ENCODE data around the gene RAC2.
"Not testable (repeated sequence)": the region's sequence is repeated elsewhere in the genome, so short reads cannot be mapped to it uniquely, and the experiment has no call there.

RAC2 gene

GRCh38 chr22:37254867-37255233, 10.8 kb upstream of the RAC2 start:
- Histone ChIP-seq H3K4me1 (ENCODE audit: control insufficient read depth, insufficient read depth, low read length, unreplicated experiment) (peaks cover 25% of the 10 kb centered on the region), H3K4me3 (ENCODE audit: low read depth, low read length) (0 out of 2 replicates have a peak overlapping the region, but pooled peaks have one; percentile 33), H3K27me3 (ENCODE audit: insufficient read depth, low read length) (no peaks in the 10 kb centered on the region), H3K79me2 (ENCODE audit: control insufficient read depth, insufficient read depth, low read length, unreplicated experiment) (no peaks in the 10 kb centered on the region), H3K27ac (ENCODE audit: low read depth, low read length) (peak overlapping the region; percentile 74), H3K36me3 (ENCODE audit: insufficient read depth, low read length) (no peaks in the 10 kb centered on the region), H2AFZ (ENCODE audit: low read length, unreplicated experiment) (no peak overlapping the region)

GRCh38 chr22:37254209-37254866, 10.3 kb upstream of the RAC2 start:
- Histone ChIP-seq H3K79me2 (ENCODE audit: control insufficient read depth, insufficient read depth, low read length, unreplicated experiment) (no peaks in the 10 kb centered on the region), H3K36me3 (ENCODE audit: insufficient read depth, low read length) (no peaks in the 10 kb centered on the region), H3K4me3 (ENCODE audit: low read depth, low read length) (0 out of 2 replicates have a peak overlapping the region, but pooled peaks have one; percentile 33), H3K4me1 (ENCODE audit: control insufficient read depth, insufficient read depth, low read length, unreplicated experiment) (peaks cover 25% of the 10 kb centered on the region), H2AFZ (ENCODE audit: low read length, unreplicated experiment) (no peak overlapping the region), H3K27ac (ENCODE audit: low read depth, low read length) (peak overlapping the region; percentile 74), H3K27me3 (ENCODE audit: insufficient read depth, low read length) (no peaks in the 10 kb centered on the region)

- Histone ChIP-seq H3K4me3 (ENCODE audit: low read depth, low read length) (no peak overlapping the region), H3K79me2 (ENCODE audit: control insufficient read depth, insufficient read depth, low read length, unreplicated experiment) (no peaks in the 10 kb centered on the region), H3K27me3 (ENCODE audit: insufficient read depth, low read length) (no peaks in the 10 kb centered on the region), H3K36me3 (ENCODE audit: insufficient read depth, low read length) (no peaks in the 10 kb centered on the region), H3K4me1 (ENCODE audit: control insufficient read depth, insufficient read depth, low read length, unreplicated experiment) (peaks cover 25% of the 10 kb centered on the region), H3K27ac (ENCODE audit: low read depth, low read length) (no peak overlapping the region), H2AFZ (ENCODE audit: low read length, unreplicated experiment) (no peak overlapping the region)
These were observed 9.1 kb upstream of the RAC2 start for GRCh38 chr22:37253126-37253660.

GRCh38 chr22:37251836-37252235, 7.8 kb upstream of the RAC2 start:
- not testable (repeated sequence) for H3K4me3 ChIP-seq (ENCODE audit: low read depth, low read length); H2AFZ ChIP-seq (ENCODE audit: low read length, unreplicated experiment); H3K27me3 ChIP-seq (ENCODE audit: insufficient read depth, low read length); H3K27ac ChIP-seq (ENCODE audit: low read depth, low read length); H3K36me3 ChIP-seq (ENCODE audit: insufficient read depth, low read length); H3K79me2 ChIP-seq (ENCODE audit: control insufficient read depth, insufficient read depth, low read length, unreplicated experiment)
- H3K4me1 ChIP-seq (ENCODE audit: control insufficient read depth, insufficient read depth, low read length, unreplicated experiment), result peaks cover 21% of the 10 kb centered on the region

GRCh38 chr22:37249986-37250385, 5.9 kb upstream of the RAC2 start:
- Histone ChIP-seq H3K27me3 (ENCODE audit: insufficient read depth, low read length) (no peaks in the 10 kb centered on the region), H3K36me3 (ENCODE audit: insufficient read depth, low read length) (no peaks in the 10 kb centered on the region), H2AFZ (ENCODE audit: low read length, unreplicated experiment) (no peak overlapping the region), H3K4me1 (ENCODE audit: control insufficient read depth, insufficient read depth, low read length, unreplicated experiment) (peaks cover 16% of the 10 kb centered on the region), H3K4me3 (ENCODE audit: low read depth, low read length) (no peak overlapping the region), H3K27ac (ENCODE audit: low read depth, low read length) (no peak overlapping the region), H3K79me2 (ENCODE audit: control insufficient read depth, insufficient read depth, low read length, unreplicated experiment) (no peaks in the 10 kb centered on the region)

- no peak overlapping the region for H3K27ac ChIP-seq (ENCODE audit: low read depth, low read length)
- H3K4me3 ChIP-seq (ENCODE audit: low read depth, low read length), result no peak overlapping the region
- peaks cover 10% of the 10 kb centered on the region for H3K4me1 ChIP-seq (ENCODE audit: control insufficient read depth, insufficient read depth, low read length, unreplicated experiment)
- H2AFZ ChIP-seq (ENCODE audit: low read length, unreplicated experiment), result no peak overlapping the region
- no peaks in the 10 kb centered on the region for H3K36me3 ChIP-seq (ENCODE audit: insufficient read depth, low read length)
- peaks cover 8% of the 10 kb centered on the region for H3K79me2 ChIP-seq (ENCODE audit: control insufficient read depth, insufficient read depth, low read length, unreplicated experiment)
- H3K27me3 ChIP-seq (ENCODE audit: insufficient read depth, low read length), result no peaks in the 10 kb centered on the region
These were observed 4.2 kb upstream of the RAC2 start for GRCh38 chr22:37248251-37248650.

GRCh38 chr22:37245740-37246139, 1.7 kb upstream of the RAC2 start:
- peaks cover 22% of the 10 kb centered on the region for H3K4me1 ChIP-seq (ENCODE audit: control insufficient read depth, insufficient read depth, low read length, unreplicated experiment)
- H2AFZ ChIP-seq (ENCODE audit: low read length, unreplicated experiment), result no peak overlapping the region
- peaks cover 24% of the 10 kb centered on the region for H3K79me2 ChIP-seq (ENCODE audit: control insufficient read depth, insufficient read depth, low read length, unreplicated experiment)
- no peaks in the 10 kb centered on the region for H3K36me3 ChIP-seq (ENCODE audit: insufficient read depth, low read length)
- no peaks in the 10 kb centered on the region for H3K27me3 ChIP-seq (ENCODE audit: insufficient read depth, low read length)
- H3K27ac ChIP-seq (ENCODE audit: low read depth, low read length), result no peak overlapping the region
- H3K4me3 ChIP-seq (ENCODE audit: low read depth, low read length), result no peak overlapping the region

GRCh38 chr22:37244922-37245722, 1.1 kb upstream of the RAC2 start:
- Histone ChIP-seq H2AFZ (ENCODE audit: low read length, unreplicated experiment) (no peak overlapping the region), H3K27me3 (ENCODE audit: insufficient read depth, low read length) (no peaks in the 10 kb centered on the region), H3K4me3 (ENCODE audit: low read depth, low read length) (no peak overlapping the region), H3K79me2 (ENCODE audit: control insufficient read depth, insufficient read depth, low read length, unreplicated experiment) (peaks cover 24% of the 10 kb centered on the region), H3K4me1 (ENCODE audit: control insufficient read depth, insufficient read depth, low read length, unreplicated experiment) (peaks cover 22% of the 10 kb centered on the region), H3K27ac (ENCODE audit: low read depth, low read length) (no peak overlapping the region), H3K36me3 (ENCODE audit: insufficient read depth, low read length) (no peaks in the 10 kb centered on the region)

- H3K27me3 ChIP-seq (ENCODE audit: insufficient read depth, low read length), result no peaks in the 10 kb centered on the region
- H3K27ac ChIP-seq (ENCODE audit: low read depth, low read length), result no peak overlapping the region
- peak overlapping the region; percentile 90 for H3K4me3 ChIP-seq (ENCODE audit: low read depth, low read length)
- H3K79me2 ChIP-seq (ENCODE audit: control insufficient read depth, insufficient read depth, low read length, unreplicated experiment), result peaks cover 24% of the 10 kb centered on the region
- H3K4me1 ChIP-seq (ENCODE audit: control insufficient read depth, insufficient read depth, low read length, unreplicated experiment), result peaks cover 22% of the 10 kb centered on the region
- H3K36me3 ChIP-seq (ENCODE audit: insufficient read depth, low read length), result no peaks in the 10 kb centered on the region
- H2AFZ ChIP-seq (ENCODE audit: low read length, unreplicated experiment), result peak overlapping the region; percentile 44
These were observed 511 bp downstream of the RAC2 start for GRCh38 chr22:37243402-37244113.

- Histone ChIP-seq H3K79me2 (ENCODE audit: control insufficient read depth, insufficient read depth, low read length, unreplicated experiment) (peaks cover 24% of the 10 kb centered on the region), H3K4me3 (ENCODE audit: low read depth, low read length) (peak overlapping the region; percentile 90), H3K4me1 (ENCODE audit: control insufficient read depth, insufficient read depth, low read length, unreplicated experiment) (peaks cover 22% of the 10 kb centered on the region), H3K27me3 (ENCODE audit: insufficient read depth, low read length) (no peaks in the 10 kb centered on the region), H3K36me3 (ENCODE audit: insufficient read depth, low read length) (no peaks in the 10 kb centered on the region), H3K27ac (ENCODE audit: low read depth, low read length) (peak overlapping the region; percentile 43; the same call in 1 of the 2 replicates), H2AFZ (ENCODE audit: low read length, unreplicated experiment) (no peak overlapping the region)
These were observed 1.6 kb downstream of the RAC2 start for GRCh38 chr22:37242395-37242918.
